HUES64 (cell line): Measurements from ENCODE around the gene NAMPT.
"Not testable (repeated sequence)": the region's sequence is repeated elsewhere in the genome, so short reads cannot be mapped to it uniquely, and the experiment has no call there.

ENCODE experiments used
- H3K27ac ChIP-seq: 2 replicates; pipeline ENCODE4 v1.7.0; 2013; ENCODE audit warnings: low read depth, low read length, inconsistent platforms
- H3K27me3 ChIP-seq: 2 replicates; pipeline ENCODE4 v1.6.1; 2013; ENCODE audit warnings: mild to moderate bottlenecking, low read length; ENCODE audit not compliant: insufficient read depth
- H3K36me3 ChIP-seq: 2 replicates; pipeline ENCODE4 v1.6.1; 2013; ENCODE audit warnings: mild to moderate bottlenecking, low read length; ENCODE audit not compliant: insufficient read depth
- H3K4me1 ChIP-seq: 2 replicates; pipeline ENCODE4 v1.6.1; 2013; ENCODE audit warnings: mild to moderate bottlenecking, low read length, moderate library complexity; ENCODE audit not compliant: insufficient read depth
- H3K4me3 ChIP-seq: 2 replicates; pipeline ENCODE4 v1.5.1; 2013; ENCODE audit warnings: mild to moderate bottlenecking, low read length, moderate library complexity
- H3K9ac ChIP-seq: 2 replicates; pipeline ENCODE4 v1.6.1; 2013; ENCODE audit warnings: mild to moderate bottlenecking, low read depth, low read length
- H3K9me3 ChIP-seq: 2 replicates; pipeline ENCODE4 v1.6.1; 2013; ENCODE audit warnings: low read depth, low read length; ENCODE audit not compliant: insufficient read depth
- WGBS: fragments of 150-250, 120-280 bp; methylation state at CpG from one replicate; pipeline ENCODE4 v1.1.7; 2013; ENCODE audit warnings: missing lambda C conversion rate; 5-methylcytosine and 5-hydroxymethylcytosine counted together

Gene NAMPT

GRCh38 chr7:106298631-106299030 lies 13.8 kb upstream of the NAMPT start:
- not testable (repeated sequence) for H3K9ac ChIP-seq, H3K4me3 ChIP-seq, H3K27ac ChIP-seq, H3K36me3 ChIP-seq, H3K4me1 ChIP-seq, H3K27me3 ChIP-seq, H3K9me3 ChIP-seq
- no CpG with 5 or more reads among the region's 4 CpGs for WGBS

GRCh38 chr7:106298155-106298554 lies 13.4 kb upstream of the NAMPT start:
- no CpG with 5 or more reads among the region's 4 CpGs for WGBS
- H3K4me1 ChIP-seq, H3K36me3 ChIP-seq, H3K9ac ChIP-seq, H3K27me3 ChIP-seq, H3K4me3 ChIP-seq, H3K9me3 ChIP-seq, H3K27ac ChIP-seq: not testable (repeated sequence)

- no peaks in the 10 kb centered on the region for H3K4me1 ChIP-seq
- no peaks in the 10 kb centered on the region for H3K36me3 ChIP-seq
- no peak overlapping the region for H3K4me3 ChIP-seq
- H3K9ac ChIP-seq = no peak overlapping the region
- H3K27ac ChIP-seq = no peak overlapping the region
- no peaks in the 10 kb centered on the region for H3K27me3 ChIP-seq
- 0 out of 2 replicates have a peak, but pooled peaks cover 3% of the 10 kb centered on the region for H3K9me3 ChIP-seq
- 100% methylated on average over 1 of the region's 2 CpGs for WGBS
Measured at GRCh38 chr7:106294334-106294733, 9.6 kb upstream of the NAMPT start.

- H3K27me3 ChIP-seq = no peaks in the 10 kb centered on the region
- 69% methylated on average over 4 of the region's 4 CpGs for WGBS
- no peak overlapping the region for H3K9ac ChIP-seq
- H3K4me3 ChIP-seq = no peak overlapping the region
- H3K9me3 ChIP-seq = 0 out of 2 replicates have a peak, but pooled peaks cover 3% of the 10 kb centered on the region
- H3K27ac ChIP-seq = no peak overlapping the region
- H3K36me3 ChIP-seq = no peaks in the 10 kb centered on the region
- H3K4me1 ChIP-seq = no peaks in the 10 kb centered on the region
Measured at GRCh38 chr7:106291247-106291646, 6.5 kb upstream of the NAMPT start.

GRCh38 chr7:106290319-106290718 lies 5.5 kb upstream of the NAMPT start:
- 0 out of 2 replicates have a peak, but pooled peaks cover 3% of the 10 kb centered on the region for H3K9me3 ChIP-seq
- 86% methylated on average over 5 of the region's 5 CpGs for WGBS
- no peaks in the 10 kb centered on the region for H3K27me3 ChIP-seq
- no peak overlapping the region for H3K9ac ChIP-seq
- no peak overlapping the region for H3K27ac ChIP-seq
- peaks cover 4% of the 10 kb centered on the region; the same call in 1 of the 2 replicates for H3K4me1 ChIP-seq
- H3K4me3 ChIP-seq = no peak overlapping the region
- no peaks in the 10 kb centered on the region for H3K36me3 ChIP-seq

- Histone ChIP-seq H3K4me3 (no peak overlapping the region), H3K4me1 (peaks cover 4% of the 10 kb centered on the region; the same call in 1 of the 2 replicates), H3K9me3 (0 out of 2 replicates have a peak, but pooled peaks cover 3% of the 10 kb centered on the region), H3K36me3 (no peaks in the 10 kb centered on the region), H3K27me3 (no peaks in the 10 kb centered on the region), H3K9ac (no peak overlapping the region), H3K27ac (no peak overlapping the region)
- 0% methylated on average over 1 of the region's 1 CpG for WGBS
Measured at GRCh38 chr7:106289848-106290247, 5.1 kb upstream of the NAMPT start.

GRCh38 chr7:106288263-106288662 lies 3.5 kb upstream of the NAMPT start:
- Histone ChIP-seq H3K9me3 (no peaks in the 10 kb centered on the region), H3K9ac (no peak overlapping the region), H3K36me3 (no peaks in the 10 kb centered on the region), H3K27ac (no peak overlapping the region), H3K4me3 (no peak overlapping the region), H3K27me3 (no peaks in the 10 kb centered on the region), H3K4me1 (peaks cover 8% of the 10 kb centered on the region)
- WGBS = 91% methylated on average over 7 of the region's 7 CpGs

- no peaks in the 10 kb centered on the region for H3K9me3 ChIP-seq
- no peak overlapping the region for H3K4me3 ChIP-seq
- no peak overlapping the region for H3K27ac ChIP-seq
- H3K36me3 ChIP-seq = no peaks in the 10 kb centered on the region
- no peaks in the 10 kb centered on the region for H3K27me3 ChIP-seq
- peaks cover 12% of the 10 kb centered on the region for H3K4me1 ChIP-seq
- 92% methylated on average over 3 of the region's 3 CpGs for WGBS
- H3K9ac ChIP-seq = no peak overlapping the region
Measured at GRCh38 chr7:106287786-106288185, 3.0 kb upstream of the NAMPT start.

GRCh38 chr7:106285855-106286492 lies 1.2 kb upstream of the NAMPT start:
- WGBS = 57% methylated on average over 13 of the region's 14 CpGs

GRCh38 chr7:106285051-106285854 lies 470 bp upstream of the NAMPT start:
- Histone ChIP-seq H3K9ac (peak overlapping the region; percentile 84), H3K9me3 (no peaks in the 10 kb centered on the region), H3K36me3 (no peaks in the 10 kb centered on the region), H3K27ac (peak overlapping the region; percentile 94), H3K4me1 (peaks cover 23% of the 10 kb centered on the region), H3K4me3 (peak overlapping the region; percentile 85), H3K27me3 (no peaks in the 10 kb centered on the region)
- under 1% methylated on average over 70 of the region's 70 CpGs for WGBS

More at GRCh38 chr7:106285855-106286492, 1.2 kb upstream of the NAMPT start:
- no peaks in the 10 kb centered on the region for H3K27me3 ChIP-seq
- peaks cover 20% of the 10 kb centered on the region for H3K4me1 ChIP-seq
- H3K27ac ChIP-seq = peak overlapping the region; percentile 94
- H3K9ac ChIP-seq = peak overlapping the region; percentile 84
- H3K9me3 ChIP-seq = no peaks in the 10 kb centered on the region
- H3K4me3 ChIP-seq = peak overlapping the region; percentile 85
- no peaks in the 10 kb centered on the region for H3K36me3 ChIP-seq
